ENCODE data around the gene ASCL4. TPM values are rescaled to one million over a fixed set of nuclear protein-coding genes. Genes with fewer than 3 reads are reported as not detected.

The ASCL4 gene
- total RNA-seq, 5 donors from 2014 or later (not counting 1 experiment from before 2014, with no cell fraction given), result not detected

DNA sequence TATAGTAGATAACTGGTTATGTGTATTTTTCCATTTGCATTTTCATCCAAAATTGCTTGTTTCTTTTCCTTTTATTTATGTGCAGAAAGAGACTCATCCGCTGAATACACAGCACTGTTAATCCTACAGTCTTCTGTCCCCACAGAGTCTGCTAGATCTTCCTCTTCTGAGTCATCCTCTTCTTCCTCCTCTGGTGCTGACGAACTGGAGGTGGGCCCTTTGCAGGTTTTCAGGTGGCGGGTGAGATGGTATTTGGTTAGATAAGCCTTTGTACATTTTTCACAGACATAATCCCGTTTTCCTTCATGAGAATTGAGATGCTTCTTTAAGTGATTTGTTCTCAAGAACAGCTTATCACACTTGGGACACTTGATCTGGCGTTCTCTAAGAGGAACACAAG is 40.4 kb upstream of the ASCL4 start:
- Mint-ChIP-seq H3K9me3 (no peaks in the 10 kb centered on the region), H3K36me3 (peaks cover 52% of the 10 kb centered on the region), H3K4me3 (no peak overlapping the region), H3K27me3 (no peaks in the 10 kb centered on the region), H3K4me1 (peaks cover 6 to 14% (median 13%) of the 10 kb centered on the region in 3 donors), H3K27ac (no peak overlapping the region)
- no peak for ATAC-seq (replicated peaks in 1 of 4)
- ChIA-PET POLR2A (no interaction called here), CTCF (interaction anchor here in 1 of 2 donors (0.6 kb wide), 1 partner anchor 799 kb away, joined by 9 read pairs; no protein-coding TSS in a partner anchor)
- Histone ChIP-seq H3K27ac (ENCODE audit: low read length) (no peak overlapping the region), H3K36me3 (ENCODE audit: control insufficient read depth in 2 of 2, extremely low read depth in 1 of 2, insufficient read depth in 1 of 2, low read length in 1 of 2) (peaks cover 0 to 54% of the 10 kb centered on the region in 2 donors), H3K4me3 (ENCODE audit: control insufficient read depth in 1 of 2, extremely low read depth in 1 of 2, low read length in 1 of 2) (no peak overlapping the region), H3K27me3 (replicated peaks in 1 of 2; ENCODE audit: control insufficient read depth in 2 of 2, extremely low read depth in 1 of 2, insufficient read depth in 2 of 2, low read length in 1 of 2) (no peaks in the 10 kb centered on the region), H3K9me3 (no peaks in the 10 kb centered on the region), H3K4me1 (ENCODE audit: control insufficient read depth in 1 of 2, extremely low read depth in 1 of 2, insufficient read depth in 2 of 2, low read length in 2 of 2) (no peaks in the 10 kb centered on the region)
- no CpG with 5 or more reads among the region's 5 CpGs for WGBS (ENCODE audit: insufficient coverage)
- DNase-seq, result no peak

DNA sequence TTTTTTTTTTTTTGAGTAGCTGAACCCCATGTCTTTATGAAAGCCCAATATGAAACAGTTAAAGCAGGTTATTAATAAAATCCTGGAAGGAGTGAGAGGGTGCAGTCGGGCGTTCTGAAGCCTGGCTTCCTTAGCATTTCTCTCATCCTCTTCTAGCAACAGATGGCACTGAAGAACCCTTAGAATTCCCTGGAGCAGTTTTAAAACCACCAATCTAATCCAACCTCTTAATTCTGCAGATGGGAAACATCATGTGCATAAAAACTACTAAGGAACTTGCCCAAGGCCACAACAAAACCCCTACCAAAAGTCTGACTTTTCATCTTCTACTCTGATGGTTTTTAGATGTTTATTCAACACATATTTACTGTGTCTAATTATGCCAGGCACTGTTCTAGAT is 38.7 kb upstream of the ASCL4 start:
- POLR2A ChIA-PET, result interaction anchor here in 1 of 2 donors (0.6 kb wide), 1 partner anchor 863 kb away, joined by 4 read pairs; no protein-coding TSS in a partner anchor
- peaks cover 63% of the 10 kb centered on the region for H3K36me3 Mint-ChIP-seq
- DNase-seq (no peak), ATAC-seq (replicated peaks in 1 of 4) (no peak)
- H3K9me3 ChIP-seq, result no peaks in the 10 kb centered on the region
- no peaks in the 10 kb centered on the region for H3K27me3 ChIP-seq (replicated peaks in 1 of 2; ENCODE audit: control insufficient read depth in 2 of 2, extremely low read depth in 1 of 2, insufficient read depth in 2 of 2, low read length in 1 of 2)
- WGBS (ENCODE audit: insufficient coverage), result no CpG with 5 or more reads among the region's 2 CpGs
- no peaks in the 10 kb centered on the region for H3K9me3 Mint-ChIP-seq
- H3K27ac ChIP-seq (ENCODE audit: low read length), result no peak overlapping the region
- H3K4me1 Mint-ChIP-seq, result peaks cover 6 to 15% (median 13%) of the 10 kb centered on the region in 3 donors
- H3K36me3 ChIP-seq (ENCODE audit: control insufficient read depth in 2 of 2, extremely low read depth in 1 of 2, insufficient read depth in 1 of 2, low read length in 1 of 2), result peaks cover 3 to 68% of the 10 kb centered on the region in 2 donors
- CTCF ChIA-PET, result no interaction called here
- no peak overlapping the region for H3K4me3 ChIP-seq (ENCODE audit: control insufficient read depth in 1 of 2, extremely low read depth in 1 of 2, low read length in 1 of 2)
- no peak overlapping the region for H3K4me3 Mint-ChIP-seq
- H3K4me1 ChIP-seq (ENCODE audit: control insufficient read depth in 1 of 2, extremely low read depth in 1 of 2, insufficient read depth in 2 of 2, low read length in 2 of 2), result no peaks in the 10 kb centered on the region
- no peaks in the 10 kb centered on the region for H3K27me3 Mint-ChIP-seq
- peak overlapping the region in 1 of 2 donors; percentile 27 for H3K27ac Mint-ChIP-seq

DNA sequence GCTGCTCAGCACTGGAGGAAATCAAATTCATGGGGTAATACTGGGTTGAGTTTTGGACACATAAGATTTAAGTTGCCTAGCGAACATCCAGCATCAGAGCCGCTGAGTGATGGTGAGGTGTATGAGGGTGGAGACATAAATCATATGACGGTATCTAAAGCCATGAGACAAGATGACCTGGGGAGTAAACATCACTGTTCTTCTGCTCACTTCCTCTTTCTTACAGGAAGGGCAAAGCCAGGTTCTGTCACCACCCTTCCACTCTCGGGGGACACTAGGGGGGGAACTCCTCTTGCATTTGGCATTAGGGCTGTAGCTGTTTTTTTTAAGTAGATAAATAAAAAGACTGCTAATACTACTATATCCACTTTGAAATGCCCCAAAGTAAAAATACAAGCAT is 37.6 kb upstream of the ASCL4 start:
- H3K9me3 Mint-ChIP-seq, result no peaks in the 10 kb centered on the region
- peak overlapping the region; percentile 37 for H3K27ac ChIP-seq (ENCODE audit: low read length)
- peak overlapping the region; percentile 7 to 39 for H3K27ac Mint-ChIP-seq
- H3K36me3 Mint-ChIP-seq, result peaks cover 74% of the 10 kb centered on the region
- ATAC-seq (replicated peaks in 1 of 4) (peak in 2 of 4 experiments; percentile 24 to 35), DNase-seq (peak in 3 of 35 experiments; percentile 3 to 36 (median 7))
- H3K36me3 ChIP-seq (ENCODE audit: control insufficient read depth in 2 of 2, extremely low read depth in 1 of 2, insufficient read depth in 1 of 2, low read length in 1 of 2), result peaks cover 3 to 80% of the 10 kb centered on the region in 2 donors
- POLR2A ChIA-PET, result no interaction called here
- CTCF ChIA-PET, result no interaction called here
- H3K9me3 ChIP-seq, result no peaks in the 10 kb centered on the region
- H3K4me1 Mint-ChIP-seq, result peaks cover 6 to 15% (median 13%) of the 10 kb centered on the region in 3 donors
- no peaks in the 10 kb centered on the region for H3K4me1 ChIP-seq (ENCODE audit: control insufficient read depth in 1 of 2, extremely low read depth in 1 of 2, insufficient read depth in 2 of 2, low read length in 2 of 2)
- no peaks in the 10 kb centered on the region for H3K27me3 Mint-ChIP-seq
- no peak overlapping the region for H3K4me3 ChIP-seq (ENCODE audit: control insufficient read depth in 1 of 2, extremely low read depth in 1 of 2, low read length in 1 of 2)
- H3K27me3 ChIP-seq (replicated peaks in 1 of 2; ENCODE audit: control insufficient read depth in 2 of 2, extremely low read depth in 1 of 2, insufficient read depth in 2 of 2, low read length in 1 of 2), result no peaks in the 10 kb centered on the region
- no CpG with 5 or more reads among the region's 4 CpGs for WGBS (ENCODE audit: insufficient coverage)
- no peak overlapping the region for H3K4me3 Mint-ChIP-seq

DNA sequence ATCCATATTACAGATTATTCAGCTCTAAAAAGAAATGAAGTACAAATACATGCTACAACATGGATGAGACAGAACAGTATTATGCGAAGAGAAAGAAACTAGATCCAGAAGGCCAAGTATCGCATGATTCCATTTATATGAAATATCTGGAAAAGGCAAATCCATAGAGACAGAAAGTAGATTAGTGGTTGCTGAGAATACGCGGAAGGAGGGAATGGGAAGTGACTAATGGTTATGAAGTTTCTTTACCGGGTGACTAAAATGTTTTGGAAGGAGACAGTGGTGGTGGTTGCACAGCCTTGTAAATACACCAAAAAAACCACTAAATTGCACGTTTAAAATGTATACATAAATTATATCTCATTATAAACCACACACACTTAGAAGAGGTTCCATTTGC is 26.0 kb upstream of the ASCL4 start:
- no peak overlapping the region for H3K4me3 ChIP-seq (ENCODE audit: control insufficient read depth in 1 of 2, extremely low read depth in 1 of 2, low read length in 1 of 2)
- ATAC-seq (replicated peaks in 1 of 4) (no peak), DNase-seq (no peak)
- no peak overlapping the region for H3K27ac ChIP-seq (ENCODE audit: low read length)
- Mint-ChIP-seq H3K27me3 (no peaks in the 10 kb centered on the region), H3K27ac (no peak overlapping the region), H3K4me3 (no peak overlapping the region), H3K9me3 (no peaks in the 10 kb centered on the region), H3K4me1 (peaks cover 0 to 6% (median 0%) of the 10 kb centered on the region in 3 donors), H3K36me3 (peaks cover 32% of the 10 kb centered on the region)
- peaks cover 0 to 10% of the 10 kb centered on the region in 2 experiments for H3K4me1 ChIP-seq (ENCODE audit: control insufficient read depth in 1 of 2, extremely low read depth in 1 of 2, insufficient read depth in 2 of 2, low read length in 2 of 2)
- 80% methylated on average over 1 of the region's 6 CpGs for WGBS (ENCODE audit: insufficient coverage)
- no peaks in the 10 kb centered on the region for H3K27me3 ChIP-seq (replicated peaks in 1 of 2; ENCODE audit: control insufficient read depth in 2 of 2, extremely low read depth in 1 of 2, insufficient read depth in 2 of 2, low read length in 1 of 2)
- no peaks in the 10 kb centered on the region for H3K9me3 ChIP-seq
- POLR2A ChIA-PET, result no interaction called here
- CTCF ChIA-PET, result interaction anchor here (0.6 to 1.0 kb wide), 2 partner anchors 10 to 70 kb away, joined by 3 read pairs; no protein-coding TSS in a partner anchor
- H3K36me3 ChIP-seq (ENCODE audit: control insufficient read depth in 2 of 2, extremely low read depth in 1 of 2, insufficient read depth in 1 of 2, low read length in 1 of 2), result peaks cover 4 to 80% of the 10 kb centered on the region in 2 donors

DNA sequence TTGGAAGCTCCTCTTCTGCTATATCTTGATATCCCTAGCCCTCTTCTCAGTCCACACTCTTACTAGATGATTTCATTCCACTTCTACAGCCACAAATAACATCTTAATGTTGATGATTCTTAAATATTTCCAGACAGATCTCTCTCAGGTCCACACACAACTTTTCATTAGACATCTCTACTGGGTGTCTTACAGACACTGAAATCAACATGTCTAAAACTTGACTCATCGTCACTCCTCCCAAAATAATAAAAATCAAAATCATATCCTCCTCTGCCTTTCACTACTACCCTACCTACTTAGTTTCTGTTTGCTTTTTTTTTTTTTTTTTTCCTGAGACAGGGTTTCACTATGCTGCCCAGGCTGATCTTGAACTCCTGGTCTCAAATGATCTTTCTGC is 25.4 kb upstream of the ASCL4 start:
- Histone ChIP-seq H3K4me3 (ENCODE audit: control insufficient read depth in 1 of 2, extremely low read depth in 1 of 2, low read length in 1 of 2) (no peak overlapping the region), H3K9me3 (no peaks in the 10 kb centered on the region), H3K4me1 (ENCODE audit: control insufficient read depth in 1 of 2, extremely low read depth in 1 of 2, insufficient read depth in 2 of 2, low read length in 2 of 2) (peaks cover 0 to 10% of the 10 kb centered on the region in 2 experiments), H3K27ac (ENCODE audit: low read length) (no peak overlapping the region), H3K36me3 (ENCODE audit: control insufficient read depth in 2 of 2, extremely low read depth in 1 of 2, insufficient read depth in 1 of 2, low read length in 1 of 2) (peaks cover 4 to 81% of the 10 kb centered on the region in 2 donors), H3K27me3 (replicated peaks in 1 of 2; ENCODE audit: control insufficient read depth in 2 of 2, extremely low read depth in 1 of 2, insufficient read depth in 2 of 2, low read length in 1 of 2) (no peaks in the 10 kb centered on the region)
- no peak for DNase-seq
- ATAC-seq (replicated peaks in 1 of 4), result no peak
- Mint-ChIP-seq H3K27me3 (no peaks in the 10 kb centered on the region), H3K27ac (no peak overlapping the region), H3K36me3 (peaks cover 36% of the 10 kb centered on the region), H3K4me1 (peaks cover 0 to 9% (median 2%) of the 10 kb centered on the region in 3 donors), H3K4me3 (no peak overlapping the region), H3K9me3 (no peaks in the 10 kb centered on the region)
- CTCF ChIA-PET, result interaction anchor here (0.6 to 1.0 kb wide), 2 partner anchors 9 to 71 kb away, joined by 3 read pairs; no protein-coding TSS in a partner anchor
- no CpG with 5 or more reads among the region's 1 CpG for WGBS (ENCODE audit: insufficient coverage)
- POLR2A ChIA-PET, result no interaction called here

DNA sequence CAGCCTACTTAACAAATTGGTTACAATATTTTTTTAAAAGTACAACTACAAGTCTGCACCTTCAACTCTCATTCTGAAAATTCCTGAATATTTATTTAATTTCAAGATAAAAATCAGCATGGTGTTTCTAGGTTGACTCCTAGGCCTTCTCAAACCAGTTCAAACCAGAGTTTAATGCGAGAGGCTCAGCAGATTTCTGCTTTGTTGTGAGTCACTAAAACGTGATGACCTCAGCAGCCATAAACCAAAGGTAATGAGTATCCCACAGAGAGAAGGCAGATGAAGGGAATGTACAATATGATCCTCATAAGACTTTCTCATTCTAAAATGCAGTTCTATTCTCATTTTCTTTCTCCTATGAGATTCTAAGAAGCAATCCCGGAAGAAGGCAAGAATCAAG is 15.1 kb upstream of the ASCL4 start:
- H3K4me3 Mint-ChIP-seq, result peak overlapping the region; percentile 83 to 90 (median 88)
- DNase-seq, result peak in 1 of 35 experiments; percentile 21
- Histone ChIP-seq H3K4me1 (ENCODE audit: control insufficient read depth in 1 of 2, extremely low read depth in 1 of 2, insufficient read depth in 2 of 2, low read length in 2 of 2) (peaks cover 17 to 23% of the 10 kb centered on the region in 2 experiments), H3K9me3 (no peaks in the 10 kb centered on the region), H3K36me3 (ENCODE audit: control insufficient read depth in 2 of 2, extremely low read depth in 1 of 2, insufficient read depth in 1 of 2, low read length in 1 of 2) (peaks cover 3 to 25% of the 10 kb centered on the region in 2 donors), H3K27ac (ENCODE audit: low read length) (no peak overlapping the region), H3K27me3 (replicated peaks in 1 of 2; ENCODE audit: control insufficient read depth in 2 of 2, extremely low read depth in 1 of 2, insufficient read depth in 2 of 2, low read length in 1 of 2) (no peaks in the 10 kb centered on the region), H3K4me3 (ENCODE audit: control insufficient read depth in 1 of 2, extremely low read depth in 1 of 2, low read length in 1 of 2) (peak overlapping the region in 1 of 2 donors; percentile 83)
- H3K9me3 Mint-ChIP-seq, result no peaks in the 10 kb centered on the region
- 33% methylated on average over 1 of the region's 3 CpGs for WGBS (ENCODE audit: insufficient coverage)
- ATAC-seq (replicated peaks in 1 of 4), result no peak
- ChIA-PET CTCF (interaction anchor here in 1 of 2 donors (1.0 kb wide), 2 partner anchors 17 to 83 kb away, joined by 4 to 5 read pairs; no protein-coding TSS in a partner anchor), POLR2A (interaction anchor here in 1 of 2 donors (0.5 to 0.7 kb wide), 2 partner anchors 79 to 642 kb away, joined by 3 read pairs; no protein-coding TSS in a partner anchor)
- no peaks in the 10 kb centered on the region for H3K27me3 Mint-ChIP-seq
- peaks cover 32 to 37% (median 36%) of the 10 kb centered on the region in 3 donors for H3K4me1 Mint-ChIP-seq
- H3K27ac Mint-ChIP-seq, result peak overlapping the region; percentile 48 to 82
- peaks cover 8% of the 10 kb centered on the region for H3K36me3 Mint-ChIP-seq
